SHP77 (cell line): Measurements from ENCODE around the gene PTPRN2.
A peak's percentile ranks its signal among the peaks of the same experiment; 100 is the strongest.

Experiments used
- DNase-seq, 2 experiments: peaks; one replicate each; lab custom pipeline; 2025; lab: John Stamatoyannopoulos, UW

The PTPRN2 gene

GRCh38 chr7:158602905-158603772 is 15.5 kb upstream of the PTPRN2 start:
- DNase-seq: no peak

DNA sequence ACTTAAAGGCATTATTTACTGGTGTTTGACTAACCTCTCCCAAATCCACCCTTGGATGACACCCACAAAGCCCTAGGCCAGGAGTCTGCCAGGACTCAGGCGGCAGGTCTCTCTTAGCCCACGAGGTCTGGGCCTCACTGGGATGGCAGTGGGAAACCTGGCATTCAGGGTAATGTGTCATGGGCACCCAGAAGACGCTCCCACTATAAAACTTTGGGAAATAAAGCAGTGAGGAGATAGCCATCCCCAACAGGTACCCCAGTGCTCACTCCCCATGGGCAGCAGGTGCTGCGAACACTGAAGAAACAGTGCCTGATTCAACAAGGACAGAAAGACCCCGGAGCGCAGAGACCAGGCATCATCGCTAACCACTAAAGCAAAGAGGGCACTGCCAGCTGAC is 14.4 kb upstream of the PTPRN2 start:
- DNase-seq: no peak

- no peak for DNase-seq
These were observed 13.5 kb upstream of the PTPRN2 start for GRCh38 chr7:158601090-158601489.

- no peak for DNase-seq
These were observed 9.1 kb upstream of the PTPRN2 start for GRCh38 chr7:158596745-158597144.

- no peak for DNase-seq
These were observed 8.7 kb upstream of the PTPRN2 start for GRCh38 chr7:158596309-158596708.

DNA sequence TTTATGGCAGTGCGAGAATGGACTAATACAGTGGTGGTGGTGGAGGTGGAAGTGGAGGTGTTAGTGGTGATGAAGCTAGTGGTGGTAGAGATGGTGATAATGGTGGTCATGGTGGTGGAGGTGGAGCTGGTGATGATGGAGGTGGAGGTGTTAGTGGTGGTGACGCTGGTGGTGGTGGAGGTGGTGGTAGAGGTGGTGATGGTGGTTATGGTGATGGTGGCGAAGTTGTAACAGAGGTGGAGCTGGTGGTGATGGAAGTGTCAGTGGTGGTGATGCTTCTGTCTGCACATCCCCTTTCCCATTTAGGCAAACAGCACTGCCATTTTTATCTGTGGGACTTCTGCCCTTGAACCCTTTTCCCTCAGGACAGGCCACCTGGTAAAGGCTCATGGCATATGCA is 7.4 kb upstream of the PTPRN2 start:
- no peak for DNase-seq

DNA sequence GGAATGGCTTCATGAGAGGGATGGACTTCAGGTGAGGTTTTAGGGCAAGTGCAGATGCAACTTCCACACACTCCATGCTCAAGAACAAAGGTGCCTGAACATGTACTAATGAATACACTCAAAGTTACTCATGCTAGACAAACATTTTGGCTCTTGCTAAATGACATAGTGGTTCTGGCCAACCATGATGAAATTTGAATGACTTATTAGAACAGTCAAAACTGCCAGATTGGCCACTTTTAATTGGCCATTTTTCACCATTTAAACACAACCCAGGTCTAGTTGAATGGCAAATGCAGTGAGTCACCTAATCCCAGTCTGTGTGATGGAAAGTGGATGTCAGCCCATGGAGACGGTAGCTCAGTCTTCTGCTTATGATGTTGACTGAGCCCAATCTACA is 4.9 kb upstream of the PTPRN2 start:
- DNase-seq: no peak

- no peak for DNase-seq
These were observed 4.3 kb upstream of the PTPRN2 start for GRCh38 chr7:158591944-158592343.

DNA sequence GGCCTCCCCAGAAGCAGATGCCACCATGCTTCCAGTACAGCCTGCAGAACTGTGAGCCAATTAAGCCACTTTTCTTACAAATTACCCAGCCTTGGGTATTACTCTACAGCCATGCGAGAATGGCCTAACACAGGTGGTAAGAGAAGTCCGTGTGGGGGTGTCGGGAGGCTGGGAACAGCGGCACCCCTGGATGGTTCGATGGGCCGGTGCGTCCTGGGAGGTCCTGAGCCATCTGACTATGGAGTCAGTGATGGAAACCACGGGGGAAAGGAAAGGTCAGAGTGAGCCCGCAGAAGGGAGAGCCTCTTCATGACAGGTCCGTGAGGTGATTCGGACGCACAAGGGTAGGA is 2.5 kb upstream of the PTPRN2 start:
- no peak for DNase-seq

DNA sequence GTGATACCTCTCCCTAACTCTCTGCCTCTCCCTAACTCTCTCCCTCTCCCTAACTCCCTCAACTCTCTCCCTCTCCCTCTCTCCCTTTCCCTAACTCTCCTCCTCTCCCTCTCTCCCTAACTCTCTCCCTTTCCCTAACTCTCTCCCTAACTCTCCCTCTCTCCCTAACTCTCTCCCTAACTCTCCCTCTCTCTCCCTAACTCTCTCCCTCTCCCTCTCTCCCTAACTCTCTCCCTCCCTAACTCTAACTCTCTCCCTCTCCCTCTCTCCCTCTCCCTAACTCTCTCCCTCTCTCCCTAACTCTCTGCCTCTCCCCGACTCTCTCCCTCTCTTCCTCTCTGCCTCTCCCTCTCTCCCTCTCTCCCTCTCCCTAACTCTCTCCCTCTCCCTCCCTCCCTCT is 2.0 kb upstream of the PTPRN2 start:
- no peak for DNase-seq

DNA sequence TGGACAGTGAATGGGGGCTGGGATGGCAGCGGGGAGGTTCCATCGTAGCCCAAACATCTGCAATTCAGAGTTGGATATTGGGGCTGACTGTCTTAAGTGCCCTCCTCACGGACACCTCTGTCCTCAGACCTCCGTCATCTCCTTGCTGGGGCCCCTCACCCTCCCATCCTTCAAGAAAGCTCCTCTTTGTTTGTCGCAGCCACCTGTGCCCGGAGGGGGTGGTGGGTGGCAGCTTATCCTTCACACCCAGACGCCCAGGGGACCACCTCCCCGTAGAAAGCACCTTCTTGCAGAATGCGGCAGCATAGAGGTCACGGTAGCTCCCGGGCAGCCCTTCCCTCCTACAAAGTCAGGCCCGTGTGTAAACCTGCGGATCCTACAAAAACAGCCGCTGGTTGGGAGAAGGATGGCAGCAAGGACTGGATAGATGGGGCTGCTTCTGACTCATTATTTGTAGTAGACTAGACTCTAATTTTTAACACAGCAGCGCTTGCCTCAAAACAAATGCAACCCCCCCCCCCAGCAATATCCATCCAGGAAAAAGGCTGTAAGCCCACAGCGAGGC is 1.3 kb upstream of the PTPRN2 start:
- DNase-seq: no peak

DNA sequence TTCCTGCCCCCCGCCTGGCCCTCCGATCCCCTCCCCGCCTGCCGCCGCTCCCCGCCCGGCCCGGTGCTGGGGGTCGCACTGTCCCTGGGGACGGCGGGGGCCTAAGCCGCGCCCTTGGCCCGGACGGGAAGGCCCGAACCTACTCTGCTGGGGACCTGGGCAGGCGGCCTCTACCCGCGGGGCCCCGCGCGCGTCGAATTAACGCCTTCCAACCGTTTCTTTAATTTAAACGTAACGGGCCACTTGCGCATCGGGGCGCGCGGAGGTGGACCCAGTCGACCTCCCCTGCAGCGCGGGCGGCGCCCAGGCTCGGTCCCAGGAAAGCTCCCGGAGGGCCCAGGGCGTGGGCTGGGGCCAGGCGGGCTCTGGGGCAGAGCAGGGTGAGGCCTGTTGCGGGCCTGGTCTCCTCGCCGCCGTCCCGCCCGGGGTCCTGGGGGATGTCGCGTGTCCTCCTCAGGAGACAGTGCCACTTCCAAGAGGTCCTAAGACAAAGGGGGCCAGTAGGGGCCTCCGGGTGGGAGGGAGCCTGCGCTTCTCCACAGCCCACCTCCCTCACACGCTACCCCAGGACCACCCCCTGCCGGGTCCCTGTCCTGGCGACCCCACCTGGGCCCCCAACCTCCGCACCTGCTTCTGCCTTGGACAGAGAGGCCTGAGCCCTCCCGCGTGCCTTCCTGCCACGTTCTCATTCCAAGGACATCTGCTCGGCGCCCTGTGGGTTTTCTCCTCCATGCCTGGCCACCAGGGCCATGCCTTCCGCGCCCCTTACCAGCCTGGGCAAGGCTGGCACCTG is 658 bp upstream of the PTPRN2 start:
- DNase-seq: no peak

GRCh38 chr7:158586499-158587161 is 993 bp downstream of the PTPRN2 start:
- DNase-seq: no peak

GRCh38 chr7:158585721-158586498 is 1.7 kb downstream of the PTPRN2 start:
- peak; percentile 32 to 43 for DNase-seq

GRCh38 chr7:158584407-158584806 is 3.2 kb downstream of the PTPRN2 start:
- no peak for DNase-seq

DNA sequence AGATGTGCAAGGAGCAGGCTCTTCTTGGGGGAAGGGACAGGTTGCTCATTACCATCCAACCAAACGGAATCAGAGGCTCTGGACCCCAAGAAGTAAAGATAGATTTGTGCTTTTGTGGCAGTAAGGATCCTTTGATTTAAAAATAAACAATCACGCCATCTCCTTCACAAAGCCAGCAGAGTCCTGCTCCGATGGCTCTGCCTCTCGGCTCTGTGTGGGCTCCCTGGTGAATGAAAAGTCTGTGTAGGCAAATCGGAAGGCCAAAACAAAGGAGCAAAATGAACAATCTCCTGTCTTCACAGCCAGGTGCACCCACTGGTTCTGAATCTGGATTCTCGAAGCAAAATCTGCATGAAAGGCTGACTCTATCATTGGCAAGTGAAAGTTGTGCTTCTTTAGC is 3.8 kb downstream of the PTPRN2 start:
- no peak for DNase-seq

DNA sequence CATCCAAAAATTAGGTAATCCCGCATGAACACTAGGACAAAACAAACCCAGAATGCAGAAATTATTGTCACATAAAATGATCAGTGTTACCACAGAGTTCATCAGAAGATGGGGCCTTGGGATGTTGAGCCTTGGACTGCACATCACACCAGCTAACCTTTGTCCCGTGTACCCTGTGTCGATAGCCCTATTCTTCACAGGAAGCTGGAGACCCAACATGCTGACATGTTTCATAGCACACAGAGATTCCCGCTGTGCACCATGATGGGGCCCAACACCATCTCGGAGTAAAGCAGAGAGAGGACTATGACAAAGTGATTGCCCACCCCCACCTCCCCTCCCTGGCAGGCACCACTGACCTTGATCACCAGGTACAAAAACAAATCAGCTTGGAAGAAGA is 4.5 kb downstream of the PTPRN2 start:
- DNase-seq: no peak

DNA sequence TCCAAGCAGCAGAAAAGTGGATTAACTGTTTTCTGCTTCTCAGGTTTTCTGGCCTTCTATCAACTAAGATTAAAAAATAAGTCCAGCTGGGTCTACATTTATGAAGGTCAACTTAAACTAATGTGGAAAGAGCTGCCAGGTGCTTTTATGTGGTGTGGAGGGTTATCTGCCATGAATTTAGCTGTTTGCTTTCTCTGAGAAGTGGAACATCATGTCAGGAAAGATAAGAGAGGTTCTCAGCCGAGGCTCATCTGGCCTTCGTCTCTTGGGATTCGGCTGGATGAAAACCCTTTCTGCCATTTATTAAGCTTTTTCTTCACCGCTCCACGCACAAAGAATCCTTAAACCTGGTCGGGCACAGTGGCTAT is 5.5 kb downstream of the PTPRN2 start:
- peak; percentile 32 to 58 for DNase-seq

DNA sequence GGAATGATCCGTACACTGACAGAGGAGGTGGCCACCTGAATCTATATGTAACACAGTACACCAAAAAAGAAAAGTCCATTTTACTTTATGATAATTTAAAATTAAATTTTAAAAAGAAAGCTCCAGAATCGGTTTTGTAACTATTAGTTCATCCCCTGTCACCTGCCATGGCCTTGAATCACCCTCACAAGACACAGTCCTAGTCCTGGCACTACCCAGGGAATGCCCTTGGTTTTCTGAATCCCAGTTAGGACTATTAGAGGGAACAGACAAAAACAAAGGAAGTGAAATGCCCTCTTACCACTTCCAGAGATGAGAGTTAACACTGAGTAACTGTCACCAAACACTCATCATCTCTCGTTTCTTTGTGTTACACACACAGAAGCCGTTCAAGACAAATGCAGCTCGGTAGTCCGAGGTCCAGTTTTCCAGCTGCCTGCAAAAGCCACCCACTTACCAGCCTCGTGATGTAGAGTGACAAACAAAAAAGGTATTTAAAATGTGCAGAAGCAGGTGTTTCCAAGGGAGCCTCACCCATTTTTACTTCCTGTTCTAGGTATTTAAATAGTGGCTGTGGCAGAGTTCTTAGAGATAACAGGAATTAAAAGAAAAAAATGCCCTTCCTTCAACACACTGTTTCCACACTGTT is 6.1 kb downstream of the PTPRN2 start:
- DNase-seq: peak; percentile 85 to 87

GRCh38 chr7:158579662-158580646 is 7.7 kb downstream of the PTPRN2 start:
- DNase-seq: no peak
